A549 (cell line): Measurements from ENCODE around the gene ABCB4. TPM values are rescaled to one million over a fixed set of nuclear protein-coding genes. Genes with fewer than 3 reads are reported as not detected.
A peak's percentile ranks its signal among the peaks of the same experiment; 100 is the strongest.

Experiments used
- ATAC-seq, 2 experiments: fragments of 200-7000 bp in 1 of 2; fragments of >200 bp in 1 of 2; cut with Nextera tagmentation in 1 of 2; cut with Tn5 transposase in 1 of 2; 3 replicates each; pipeline versions ENCODE4 v1.8.0 to v1.9.1; 2018 to 2020; ENCODE audit warnings: mild to moderate bottlenecking in 1 of 2, moderate library complexity in 1 of 2
- CTCF ChIA-PET: fragments of 300-600 bp; sonication (Branson Sonifier 250); formaldehyde crosslinking; extraction: SDS; loops from one replicate; lab custom pipeline; 2021; ENCODE audit warnings: antibody characterized with exemption, inconsistent platforms; lab: Yijun Ruan, JAX
- POLR2A ChIA-PET: fragments of 350-600 bp; formaldehyde crosslinking; extraction: SDS; loops from one replicate; lab custom pipeline; 2021; ENCODE audit warnings: antibody characterized with exemption, inconsistent platforms; lab: Yijun Ruan, JAX
- DNase-seq, 2 experiments: peaks; one replicate each; pipeline versions ENCODE4 v3.0.0 to v3.0.0-alpha.2; 2011 to 2016; ENCODE audit warnings: low read depth in 1 of 2, low spot score in 1 of 2
- FAIRE-seq: peaks from 2 replicates; lab custom pipeline; 2011; peaks lifted over from hg19 to GRCh38; lab: Jason Lieb, UNC
- H3K27ac ChIP-seq, 2 experiments: fragments of >200 bp; sonication (Bioruptor Twin); formaldehyde crosslinking; 3 replicates each; pipeline ENCODE4 v1.5.1; 2016 to 2017
- H3K4me1 ChIP-seq: fragments of >200 bp; sonication (Bioruptor Twin); formaldehyde crosslinking; 3 replicates; pipeline ENCODE4 v1.6.1; 2016
- H3K4me2 ChIP-seq: fragments of >200 bp; sonication (Bioruptor Twin); formaldehyde crosslinking; 3 replicates; pipeline ENCODE4 v1.6.1; 2016
- H3K4me3 ChIP-seq: fragments of >200 bp; sonication (Bioruptor Twin); formaldehyde crosslinking; 3 replicates; pipeline ENCODE4 v1.5.1; 2016
- H3K9me3 ChIP-seq: fragments of >200 bp; sonication (Bioruptor Twin); formaldehyde crosslinking; 3 replicates; pipeline ENCODE4 v1.6.1; 2016
- BCL3 ChIP-seq: fragments of >200 bp; sonication (Bioruptor Twin); formaldehyde crosslinking; IDR thresholded peaks from 3 replicates; pipeline ENCODE4 v1.6.1; 2016
- CBX8 ChIP-seq: fragments of 200-600 bp; sonication (generic); IDR thresholded peaks from 2 replicates; pipeline ENCODE4 v1.6.1; 2016
- CEBPB ChIP-seq, 2 experiments: fragments of >200 bp in 1 of 2; sonication (Bioruptor Twin) in 1 of 2; formaldehyde crosslinking in 1 of 2; IDR thresholded peaks; 2 replicates each; pipeline ENCODE4 v1.6.1; 2012 to 2016
- CHD4 ChIP-seq: fragments of 200-600 bp; sonication (generic); IDR thresholded peaks from 2 replicates; pipeline ENCODE4 v1.6.1; 2016; ENCODE audit warnings: antibody characterized with exemption, mild to moderate bottlenecking, borderline replicate concordance
- E2F6 ChIP-seq: IDR thresholded peaks from 2 replicates; pipeline ENCODE4 v1.6.1; 2012; ENCODE audit warnings: low read depth, borderline replicate concordance
- EHF ChIP-seq: fragments of 250-450 bp; sonication (Bioruptor Pico); IDR thresholded peaks from 2 replicates; pipeline ENCODE4 v1.5.0; 2020; ENCODE audit warnings: mild to moderate bottlenecking
- EHMT2 ChIP-seq: fragments of 200-600 bp; sonication (generic); IDR thresholded peaks from 2 replicates; pipeline ENCODE4 v1.6.1; 2016; ENCODE audit warnings: antibody characterized with exemption, low read depth, mild to moderate bottlenecking, moderate library complexity
- FOXS1 ChIP-seq: fragments of 250-450 bp; sonication (Bioruptor Pico); IDR thresholded peaks from 2 replicates; pipeline ENCODE4 v1.5.0; 2020; ENCODE audit warnings: mild to moderate bottlenecking, moderate library complexity
- HOXA7 ChIP-seq: fragments of 250-450 bp; sonication (Bioruptor Pico); IDR thresholded peaks from 2 replicates; pipeline ENCODE4 v1.5.0; 2020; ENCODE audit warnings: mild to moderate bottlenecking, moderate library complexity
- HOXB5 ChIP-seq: fragments of 250-450 bp; sonication (Bioruptor Pico); IDR thresholded peaks from 2 replicates; pipeline ENCODE4 v1.5.0; 2020; ENCODE audit warnings: mild to moderate bottlenecking, moderate library complexity
- MAX ChIP-seq: IDR thresholded peaks from 2 replicates; pipeline ENCODE4 v1.6.1; 2012
- MAZ ChIP-seq: fragments of 150-350 bp; IDR thresholded peaks from 2 replicates; pipeline ENCODE4 v1.6.1; 2014; ENCODE audit warnings: antibody characterized with exemption, low read depth, low read length, borderline replicate concordance
- PBX3 ChIP-seq: IDR thresholded peaks from 2 replicates; pipeline ENCODE4 v1.6.1; 2012
- PHF8 ChIP-seq: fragments of 200-600 bp; sonication (generic); IDR thresholded peaks from 2 replicates; pipeline ENCODE4 v1.6.1; 2016; ENCODE audit warnings: low read depth, mild to moderate bottlenecking, antibody characterized with exemption, moderate library complexity, borderline replicate concordance
- POLR2AphosphoS2 ChIP-seq: conservative IDR thresholded peaks from 2 replicates; pipeline ENCODE4 v1.6.1; 2012; ENCODE audit warnings: low read length, improper control_type of control experiment, inconsistent platforms
- SMC3 ChIP-seq: fragments of >200 bp; sonication (Bioruptor Twin); formaldehyde crosslinking; IDR thresholded peaks from 3 replicates; pipeline ENCODE4 v1.6.1; 2018; ENCODE audit warnings: inconsistent platforms
- TFCP2L1 ChIP-seq: fragments of 250-450 bp; sonication (Bioruptor Pico); IDR thresholded peaks from 2 replicates; pipeline ENCODE4 v1.5.0; 2021; ENCODE audit warnings: mild to moderate bottlenecking
- TP53 ChIP-seq: fragments of 250-450 bp; sonication (Bioruptor Pico); IDR thresholded peaks from 2 replicates; pipeline ENCODE4 v1.5.0; 2021; ENCODE audit warnings: mild to moderate bottlenecking, moderate library complexity
- ZC3H11A ChIP-seq: fragments of 450-650 bp; IDR thresholded peaks from 2 replicates; pipeline ENCODE4 v1.6.1; 2014; ENCODE audit warnings: antibody characterized with exemption, mild to moderate bottlenecking
- ZNF302 ChIP-seq: fragments of 250-450 bp; sonication (Bioruptor Pico); IDR thresholded peaks from 2 replicates; pipeline ENCODE4 v1.9.0; 2021; ENCODE audit warnings: inconsistent platforms, mild to moderate bottlenecking, moderate library complexity
- WGBS: methylation state at CpG from one replicate; pipeline ENCODE4 v1.1.6; 2017; ENCODE audit errors: missing lambda C conversion rate; 5-methylcytosine and 5-hydroxymethylcytosine counted together
- polyA plus RNA-seq, 4 experiments: library from polyadenylated mRNA; depleted of rRNA in 3 of 4; stranded (reverse); fragments of >200 nt; fragmentation: RNase III in 1 of 4; extraction: RNeasy Plus Mini Kit Qiagen cat#74134 plus additional on column Dnase treatment in 1 of 4; gene quantifications; 2 replicates in 3 of 4; 3 replicates in 1 of 4; pipeline ENCODE4 v1.2.3, GENCODE V29; 2011 to 2017

The ABCB4 gene
- polyA plus RNA-seq, 2 of the 4 experiments (the other 2 are of a cell fraction), result 0.12 TPM; not detected in 1

GRCh38 chr7:87474533-87475358 is 734 bp downstream of the ABCB4 start:
- no peak for ATAC-seq
- TF ChIP-seq PBX3, result no peak
- 0 out of 2 replicates have a peak, but pooled peaks have one; percentile 15 for TF ChIP-seq CBX8
- no peak for TF ChIP-seq ZC3H11A
- no peak for TF ChIP-seq BCL3
- no peak for TF ChIP-seq ZNF302 (CRISPR knock-in tag)
- TF ChIP-seq HOXA7 (CRISPR knock-in tag), result no peak
- no peak for TF ChIP-seq EHMT2
- TF ChIP-seq, all 56 proteins: peak for 1
- H3K4me1 ChIP-seq, result 0 out of 3 replicates have a peak, but pooled peaks cover 5% of the 10 kb centered on the region
- ChIA-PET POLR2A (no interaction called here), CTCF (interaction anchor here (1.0 kb wide), 1 partner anchor 57 kb away, joined by 3 read pairs; no protein-coding TSS in a partner anchor)
- peak overlapping the region; percentile 41 for H3K4me3 ChIP-seq
- DNase-seq (no peak), FAIRE-seq (no peak)
- WGBS, result 51% methylated on average over 14 of the region's 14 CpGs
- no peak overlapping the region for H3K27ac ChIP-seq
- H3K4me2 ChIP-seq, result peak overlapping the region; percentile 92
- no peaks in the 10 kb centered on the region for H3K9me3 ChIP-seq

- ChIA-PET POLR2A (no interaction called here), CTCF (interaction anchor here (1.0 kb wide), 1 partner anchor 56 kb away, joined by 3 read pairs; no protein-coding TSS in a partner anchor)
- DNase-seq (no peak), FAIRE-seq (no peak), ATAC-seq (no peak)
- WGBS, result 73% methylated on average over 2 of the region's 2 CpGs
- Histone ChIP-seq H3K9me3 (no peaks in the 10 kb centered on the region), H3K4me2 (no peak overlapping the region), H3K4me1 (0 out of 3 replicates have a peak, but pooled peaks cover 5% of the 10 kb centered on the region), H3K27ac (no peak overlapping the region), H3K4me3 (no peak overlapping the region)
- TF ChIP-seq SMC3, result no peak
- 0 out of 2 replicates have a peak, but pooled peaks have one; percentile 46 for TF ChIP-seq CBX8
Measured at GRCh38 chr7:87473986-87474385, 1.5 kb downstream of the ABCB4 start.

GRCh38 chr7:87473192-87473591 is 2.3 kb downstream of the ABCB4 start:
- no peak for TF ChIP-seq EHF (CRISPR knock-in tag)
- TF ChIP-seq CEBPB (IDR thresholded peaks at IDR 0.05), result no peak
- no peak for TF ChIP-seq TFCP2L1 (CRISPR knock-in tag)
- no peak for TF ChIP-seq FOXS1
- no peak for TF ChIP-seq PHF8
- no peak for TF ChIP-seq MAZ
- TF ChIP-seq HOXB5 (CRISPR knock-in tag), result no peak
- no peak for TF ChIP-seq TP53 (CRISPR knock-in tag)
- TF ChIP-seq CHD4, result no peak
- no peak for TF ChIP-seq MAX
- no peak for TF ChIP-seq E2F6
- TF ChIP-seq POLR2AphosphoS2, result no peak
- CTCF ChIA-PET, result no interaction called here
- Histone ChIP-seq H3K4me2 (no peak overlapping the region), H3K27ac (no peak overlapping the region), H3K4me1 (0 out of 3 replicates have a peak, but pooled peaks cover 5% of the 10 kb centered on the region), H3K4me3 (no peak overlapping the region), H3K9me3 (no peaks in the 10 kb centered on the region)
- WGBS, result 19% methylated on average over 2 of the region's 2 CpGs
- no peak for DNase-seq
- no peak for ATAC-seq
- FAIRE-seq, result no peak
- POLR2A ChIA-PET, result no interaction called here
